ENCODE measurements around the gene TEX2.

GRCh38 chr17:64148699-64149098 lies 114.4 kb downstream of the TEX2 start:
- TF ChIP-seq YY1 (IDR thresholded peaks at IDR 0.05; ENCODE audit: low read depth) (no peak), REST (IDR thresholded peaks at IDR 0.05; ENCODE audit: low read depth) (no peak), MAX (IDR thresholded peaks at IDR 0.05) (no peak), EP300 (IDR thresholded peaks at IDR 0.05; ENCODE audit: borderline replicate concordance) (no peak), CEBPB (IDR thresholded peaks at IDR 0.05) (peak; percentile 35; the same call in 1 of the 2 replicates)
